Naive B cell (primary cell): Measurements from ENCODE around the gene LPCAT3. TPM values are rescaled to one million over a fixed set of nuclear protein-coding genes. Genes with fewer than 3 reads are reported as not detected.
"Not testable (repeated sequence)": the region's sequence is repeated elsewhere in the genome, so short reads cannot be mapped to it uniquely, and the experiment has no call there.

Experiments
- ATAC-seq, 2 donors: fragments of 150-1000 bp; cut with Tn5 transposase; 2 replicates each; pipeline ENCODE4 v1.10.0; 2021; ENCODE audit warnings: low read depth in 2 of 2, mild to moderate bottlenecking in 2 of 2, moderate library complexity in 2 of 2
- DNase-seq: peaks from one replicate; pipeline ENCODE4 v3.0.0; 2022
- H3K27ac Mint-ChIP-seq, 6 donors: one replicate each; pipeline ENCODE4 v1.8.0; 2020 to 2022; ENCODE audit warnings: mild to moderate bottlenecking in 6 of 6, mixed read lengths in 6 of 6, moderate library complexity in 5 of 6, inconsistent platforms in 2 of 6
- H3K27me3 Mint-ChIP-seq, 3 donors: one replicate each; pipeline ENCODE4 v1.8.0; 2021 to 2022; ENCODE audit warnings: mixed read lengths in 3 of 3, mild to moderate bottlenecking in 1 of 3
- H3K36me3 Mint-ChIP-seq, 2 donors: one replicate each; pipeline ENCODE4 v1.8.0; 2020 to 2022; ENCODE audit warnings: mixed read lengths in 2 of 2, inconsistent platforms in 1 of 2, mild to moderate bottlenecking in 1 of 2
- H3K4me1 Mint-ChIP-seq, 3 donors: one replicate each; pipeline ENCODE4 v1.8.0; 2020 to 2022; ENCODE audit warnings: mixed read lengths in 3 of 3, inconsistent platforms in 1 of 3, mild to moderate bottlenecking in 1 of 3, moderate library complexity in 1 of 3
- H3K4me3 Mint-ChIP-seq, 8 donors: one replicate each; pipeline ENCODE4 v1.8.0; 2020 to 2022; ENCODE audit warnings: mild to moderate bottlenecking in 8 of 8, mixed read lengths in 8 of 8, moderate library complexity in 8 of 8, inconsistent platforms in 2 of 8
- H3K9me3 Mint-ChIP-seq, 7 donors: one replicate each; pipeline ENCODE4 v1.8.0; 2020 to 2022; ENCODE audit warnings: mixed read lengths in 7 of 7, mild to moderate bottlenecking in 5 of 7, inconsistent platforms in 2 of 7, moderate library complexity in 1 of 7
- polyA plus RNA-seq, 6 donors: library from polyadenylated mRNA; unstranded; fragments of 300-500 nt; fragmentation: Illumina TruSeq; gene quantifications; one replicate each; pipeline ENCODE4 v1.2.3, GENCODE V29; 2021; ENCODE audit warnings: low read depth in 6 of 6

LPCAT3 gene
- polyA plus RNA-seq, 6 donors from 2014 or later, result 14.4 to 30.7 (median 16.7) TPM

GRCh38 chr12:7026854-7027253 lies 8.6 kb upstream of the LPCAT3 start:
- DNase-seq, result no peak
- Mint-ChIP-seq H3K27me3 (no peaks in the 10 kb centered on the region), H3K27ac (no peak overlapping the region), H3K4me3 (no peak overlapping the region), H3K36me3 (no peaks in the 10 kb centered on the region), H3K4me1 (no peaks in the 10 kb centered on the region), H3K9me3 (no peaks in the 10 kb centered on the region)
- no peak for ATAC-seq

GRCh38 chr12:7023114-7023513 lies 4.8 kb upstream of the LPCAT3 start:
- no peak for DNase-seq
- H3K27ac Mint-ChIP-seq, result no peak overlapping the region
- no peak for ATAC-seq
- no peak overlapping the region for H3K4me3 Mint-ChIP-seq
- H3K36me3 Mint-ChIP-seq, result no peaks in the 10 kb centered on the region
- no peaks in the 10 kb centered on the region for H3K27me3 Mint-ChIP-seq
- H3K9me3 Mint-ChIP-seq, result no peaks in the 10 kb centered on the region
- H3K4me1 Mint-ChIP-seq, result peaks cover 0 to 6% (median 0%) of the 10 kb centered on the region in 3 donors

GRCh38 chr12:7021956-7022355 lies 3.7 kb upstream of the LPCAT3 start:
- DNase-seq (no peak), ATAC-seq (no peak)
- no peak overlapping the region for H3K4me3 Mint-ChIP-seq
- no peaks in the 10 kb centered on the region for H3K27me3 Mint-ChIP-seq
- peaks cover 6 to 16% (median 11%) of the 10 kb centered on the region in 3 donors for H3K4me1 Mint-ChIP-seq
- no peaks in the 10 kb centered on the region for H3K36me3 Mint-ChIP-seq
- H3K9me3 Mint-ChIP-seq, result no peaks in the 10 kb centered on the region
- H3K27ac Mint-ChIP-seq, result no peak overlapping the region

GRCh38 chr12:7019043-7019569 lies 830 bp upstream of the LPCAT3 start:
- Mint-ChIP-seq H3K27ac (peak overlapping the region in 4 of 6 donors; percentile 69 to 97 (median 82)), H3K4me3 (peak overlapping the region; percentile 84 to 98 (median 94)), H3K9me3 (no peaks in the 10 kb centered on the region), H3K36me3 (peaks cover 0 to 1% of the 10 kb centered on the region in 2 donors), H3K27me3 (no peaks in the 10 kb centered on the region), H3K4me1 (peaks cover 11 to 24% (median 20%) of the 10 kb centered on the region in 3 donors)
- ATAC-seq (no peak), DNase-seq (no peak)

- Mint-ChIP-seq H3K4me3 (peak overlapping the region; percentile 84 to 98 (median 94)), H3K9me3 (no peaks in the 10 kb centered on the region), H3K27ac (peak overlapping the region; percentile 49 to 97 (median 81)), H3K27me3 (no peaks in the 10 kb centered on the region), H3K36me3 (peaks cover 6 to 9% of the 10 kb centered on the region in 2 donors), H3K4me1 (peaks cover 20 to 31% (median 20%) of the 10 kb centered on the region in 3 donors)
- DNase-seq (no peak), ATAC-seq (peak; percentile 1 to 7)
These were observed 366 bp downstream of the LPCAT3 start for GRCh38 chr12:7017870-7018349.

- H3K4me3 Mint-ChIP-seq, result peak overlapping the region; percentile 84 to 98 (median 94)
- H3K27ac Mint-ChIP-seq, result peak overlapping the region in 2 of 6 donors; percentile 49 to 70
- no peak for DNase-seq
- no peak for ATAC-seq
- peaks cover 22 to 31% (median 24%) of the 10 kb centered on the region in 3 donors for H3K4me1 Mint-ChIP-seq
- no peaks in the 10 kb centered on the region for H3K27me3 Mint-ChIP-seq
- H3K9me3 Mint-ChIP-seq, result no peaks in the 10 kb centered on the region
- H3K36me3 Mint-ChIP-seq, result peaks cover 6 to 13% of the 10 kb centered on the region in 2 donors
These were observed 1.2 kb downstream of the LPCAT3 start for GRCh38 chr12:7016958-7017571.

GRCh38 chr12:7015555-7016370 lies 2.5 kb downstream of the LPCAT3 start:
- H3K36me3 Mint-ChIP-seq, result peaks cover 6 to 13% of the 10 kb centered on the region in 2 donors
- H3K4me3 Mint-ChIP-seq, result peak overlapping the region in 2 of 8 donors; percentile 46 to 80
- DNase-seq, result no peak
- peaks cover 22 to 31% (median 24%) of the 10 kb centered on the region in 3 donors for H3K4me1 Mint-ChIP-seq
- H3K27ac Mint-ChIP-seq, result no peak overlapping the region
- H3K27me3 Mint-ChIP-seq, result no peaks in the 10 kb centered on the region
- H3K9me3 Mint-ChIP-seq, result no peaks in the 10 kb centered on the region
- ATAC-seq, result no peak

- Mint-ChIP-seq H3K27me3 (no peaks in the 10 kb centered on the region), H3K9me3 (no peaks in the 10 kb centered on the region), H3K36me3 (peaks cover 6 to 13% of the 10 kb centered on the region in 2 donors), H3K4me3 (no peak overlapping the region), H3K4me1 (peaks cover 16 to 31% (median 24%) of the 10 kb centered on the region in 3 donors), H3K27ac (no peak overlapping the region)
- DNase-seq, result no peak
- no peak for ATAC-seq
These were observed 5.2 kb downstream of the LPCAT3 start for GRCh38 chr12:7013101-7013500.

GRCh38 chr12:7012024-7012607 lies 6.2 kb downstream of the LPCAT3 start:
- peak overlapping the region in 2 of 6 donors; percentile 18 to 47 for H3K27ac Mint-ChIP-seq
- ATAC-seq (no peak), DNase-seq (no peak)
- H3K9me3 Mint-ChIP-seq, result no peaks in the 10 kb centered on the region
- peaks cover 8 to 21% (median 18%) of the 10 kb centered on the region in 3 donors for H3K4me1 Mint-ChIP-seq
- no peaks in the 10 kb centered on the region for H3K27me3 Mint-ChIP-seq
- peaks cover 6 to 13% of the 10 kb centered on the region in 2 donors for H3K36me3 Mint-ChIP-seq
- H3K4me3 Mint-ChIP-seq, result no peak overlapping the region

GRCh38 chr12:7011398-7011797 lies 6.9 kb downstream of the LPCAT3 start:
- H3K27me3 Mint-ChIP-seq, H3K27ac Mint-ChIP-seq, ATAC-seq, H3K4me3 Mint-ChIP-seq, DNase-seq, H3K9me3 Mint-ChIP-seq: not testable (repeated sequence)
- Mint-ChIP-seq H3K36me3 (peaks cover 6 to 13% of the 10 kb centered on the region in 2 donors), H3K4me1 (peaks cover 3 to 18% (median 14%) of the 10 kb centered on the region in 3 donors)

GRCh38 chr12:7009512-7009911 lies 8.8 kb downstream of the LPCAT3 start:
- Mint-ChIP-seq H3K4me1 (peaks cover 3 to 13% (median 7%) of the 10 kb centered on the region in 3 donors), H3K4me3 (no peak overlapping the region), H3K36me3 (peaks cover 6 to 13% of the 10 kb centered on the region in 2 donors), H3K27ac (no peak overlapping the region), H3K27me3 (no peaks in the 10 kb centered on the region), H3K9me3 (no peaks in the 10 kb centered on the region)
- no peak for ATAC-seq
- DNase-seq, result no peak

GRCh38 chr12:7008864-7009263 lies 9.4 kb downstream of the LPCAT3 start:
- Mint-ChIP-seq H3K4me1 (peaks cover 3 to 13% (median 5%) of the 10 kb centered on the region in 3 donors), H3K27me3 (no peaks in the 10 kb centered on the region), H3K4me3 (no peak overlapping the region), H3K36me3 (peaks cover 3 to 13% of the 10 kb centered on the region in 2 donors), H3K9me3 (no peaks in the 10 kb centered on the region), H3K27ac (no peak overlapping the region)
- DNase-seq (no peak), ATAC-seq (no peak)

- Mint-ChIP-seq H3K27me3 (no peaks in the 10 kb centered on the region), H3K27ac (no peak overlapping the region), H3K4me1 (peaks cover 0 to 1% (median 0%) of the 10 kb centered on the region in 3 donors), H3K36me3 (no peaks in the 10 kb centered on the region), H3K9me3 (no peaks in the 10 kb centered on the region), H3K4me3 (no peak overlapping the region)
- DNase-seq (no peak), ATAC-seq (no peak)
These were observed 11.6 kb downstream of the LPCAT3 start for GRCh38 chr12:7006639-7007038.
